HG03095 (cell line): ENCODE data around the gene SSC5D.

ENCODE experiments used
- ATAC-seq: cut with Tn5 transposase; IDR thresholded peaks from one replicate; pipeline ENCODE4 v1.9.1; 2021; ENCODE audit warnings: moderate library complexity; ENCODE audit not compliant: unreplicated experiment

The SSC5D gene

GRCh38 chr19:55472463-55472862, 15.8 kb upstream of the SSC5D start:
- no peak for ATAC-seq

- ATAC-seq, result no peak
Measured at GRCh38 chr19:55473225-55474012, 14.8 kb upstream of the SSC5D start.

GRCh38 chr19:55474269-55475265, 13.7 kb upstream of the SSC5D start:
- no peak for ATAC-seq

GRCh38 chr19:55476100-55476775, 12.0 kb upstream of the SSC5D start, which contains the start of gene ZNF628:
ZNF628 (plus strand) TSS chr19:55476617; CDS start chr19:55479911, 3,294 bp downstream.
- peak; percentile 84 for ATAC-seq

- ATAC-seq, result no peak
Measured at GRCh38 chr19:55477905-55478304, 10.3 kb upstream of the SSC5D start.

GRCh38 chr19:55478364-55478763, 9.9 kb upstream of the SSC5D start:
- no peak for ATAC-seq

- no peak for ATAC-seq
Measured at GRCh38 chr19:55479045-55479444, 9.2 kb upstream of the SSC5D start.

GRCh38 chr19:55479451-55480230, 8.6 kb upstream of the SSC5D start:
- no peak for ATAC-seq

- ATAC-seq, result no peak
Measured at GRCh38 chr19:55481148-55481793, 7.0 kb upstream of the SSC5D start.

GRCh38 chr19:55481794-55482155, 6.5 kb upstream of the SSC5D start:
- ATAC-seq, result no peak

- no peak for ATAC-seq
Measured at GRCh38 chr19:55482156-55482961, 5.9 kb upstream of the SSC5D start.

- no peak for ATAC-seq
Measured at GRCh38 chr19:55482967-55483705, 5.1 kb upstream of the SSC5D start.

- ATAC-seq, result no peak
Measured at GRCh38 chr19:55483706-55484592, 4.3 kb upstream of the SSC5D start.

- no peak for ATAC-seq
Measured at GRCh38 chr19:55484593-55485438, 3.4 kb upstream of the SSC5D start, which contains the start of gene NAT14. NAT14 (plus strand) TSS chr19:55485188; CDS start chr19:55485709, 521 bp downstream.

GRCh38 chr19:55485439-55486011, 2.7 kb upstream of the SSC5D start:
- ATAC-seq, result no peak
